GM06990 (cell line): ENCODE results near the gene EHMT2.
"Not testable (repeated sequence)": the region's sequence is repeated elsewhere in the genome, so short reads cannot be mapped to it uniquely, and the experiment has no call there.

Experiments
- DNase-seq: peaks from one replicate; pipeline ENCODE4 v3.0.0-alpha.2; 2011; ENCODE audit not compliant: insufficient read length; ENCODE audit errors: extremely low read depth
- H3K27me3 ChIP-seq: replicated peaks from 2 replicates; pipeline ENCODE4 v1.6.0; 2011; ENCODE audit warnings: low read length; ENCODE audit not compliant: control insufficient read depth, insufficient read depth
- H3K36me3 ChIP-seq: 2 replicates; pipeline ENCODE4 v1.5.1; 2011; ENCODE audit warnings: low read length; ENCODE audit not compliant: control insufficient read depth, insufficient read depth
- H3K4me3 ChIP-seq: replicated peaks from 2 replicates; pipeline ENCODE4 v1.5.1; 2011; ENCODE audit warnings: low read depth, mild to moderate bottlenecking, control low read depth, low read length
- CTCF ChIP-seq: IDR thresholded peaks from 2 replicates; pipeline ENCODE4 v1.5.1; 2011; ENCODE audit warnings: low read length, control low read depth, mild to moderate bottlenecking, inconsistent platforms; ENCODE audit not compliant: insufficient read depth, poor library complexity, severe bottlenecking

Gene EHMT2

GRCh38 chr6:31870385-31870921 lies 27.0 kb downstream of the EHMT2 start:
- DNase-seq, result no peak
- Histone ChIP-seq H3K36me3 (no peaks in the 10 kb centered on the region), H3K27me3 (no peaks in the 10 kb centered on the region; the same call in 1 of the 2 replicates), H3K4me3 (no peak overlapping the region)
- no peak for TF ChIP-seq CTCF

- DNase-seq, result no peak
- TF ChIP-seq CTCF, result no peak
- Histone ChIP-seq H3K36me3 (no peaks in the 10 kb centered on the region), H3K4me3 (no peak overlapping the region), H3K27me3 (no peaks in the 10 kb centered on the region; the same call in none of the 2 replicates)
Observed at GRCh38 chr6:31869343-31869742, 28.2 kb downstream of the EHMT2 start.

- H3K36me3 ChIP-seq, H3K27me3 ChIP-seq, H3K4me3 ChIP-seq, DNase-seq: not testable (repeated sequence)
Observed at GRCh38 chr6:31868658-31868971, 28.9 kb downstream of the EHMT2 start.

GRCh38 chr6:31865205-31866118 lies 32.0 kb downstream of the EHMT2 start:
- no peaks in the 10 kb centered on the region; the same call in none of the 2 replicates for H3K27me3 ChIP-seq
- no peak for DNase-seq
- TF ChIP-seq CTCF, result no peak
- H3K36me3 ChIP-seq, result no peaks in the 10 kb centered on the region; the same call in 1 of the 2 replicates
- no peak overlapping the region for H3K4me3 ChIP-seq

GRCh38 chr6:31864818-31865204 lies 32.7 kb downstream of the EHMT2 start:
- Histone ChIP-seq H3K36me3 (peaks cover 2% of the 10 kb centered on the region), H3K4me3 (no peak overlapping the region), H3K27me3 (no peaks in the 10 kb centered on the region; the same call in 1 of the 2 replicates)
- no peak for TF ChIP-seq CTCF
- DNase-seq, result no peak

GRCh38 chr6:31864123-31864562 lies 33.4 kb downstream of the EHMT2 start:
- peak overlapping the region; percentile 77 for H3K4me3 ChIP-seq
- not testable (repeated sequence) for H3K27me3 ChIP-seq, DNase-seq, H3K36me3 ChIP-seq
